H1 (cell line): ENCODE measurements around the gene UBR3. TPM values are rescaled to one million over a fixed set of nuclear protein-coding genes. Genes with fewer than 3 reads are reported as not detected.
A peak's percentile ranks its signal among the peaks of the same experiment; 100 is the strongest.

Experiments used
- CTCF ChIA-PET: fragments of 300-600 bp; sonication (Branson Sonifier 250); formaldehyde crosslinking; loops from one replicate; lab custom pipeline; 2021; ENCODE audit not compliant: partially characterized antibody; lab: Charles Lee
- POLR2A ChIA-PET: fragments of 300-600 bp; sonication (Branson Sonifier 250); formaldehyde crosslinking; loops from one replicate; lab custom pipeline; 2021; ENCODE audit warnings: inconsistent platforms; ENCODE audit not compliant: partially characterized antibody; lab: Charles Lee
- DNase-seq, 2 experiments: peaks; one replicate each; pipeline versions ENCODE4 v3.0.0 to v3.0.0-alpha.2; 2010 to 2022; ENCODE audit warnings: low spot score in 2 of 2, low read depth in 1 of 2, mixed read lengths in 1 of 2
- FAIRE-seq: peaks from 2 replicates; lab custom pipeline; 2011; peaks lifted over from hg19 to GRCh38; lab: Jason Lieb, UNC
- H2AFZ ChIP-seq: 2 replicates; pipeline ENCODE4 v1.8.1; 2012; ENCODE audit warnings: low read length, inconsistent platforms
- H2AK5ac ChIP-seq: 2 replicates; pipeline ENCODE4 v1.6.1; 2013; ENCODE audit warnings: low read depth, low read length
- H2BK120ac ChIP-seq: replicated peaks from 2 replicates; pipeline ENCODE3; 2013; ENCODE audit warnings: low read depth, low read length, inconsistent platforms
- H2BK12ac ChIP-seq: 2 replicates; pipeline ENCODE4 v1.6.1; 2013; ENCODE audit warnings: low read depth, low read length
- H2BK15ac ChIP-seq: 2 replicates; pipeline ENCODE4 v1.6.1; 2013; ENCODE audit warnings: low read length
- H2BK20ac ChIP-seq: 2 replicates; pipeline ENCODE4 v1.6.1; 2013; ENCODE audit warnings: low read length
- H2BK5ac ChIP-seq: 2 replicates; pipeline ENCODE4 v1.6.1; 2013; ENCODE audit warnings: low read depth, low read length
- H3K14ac ChIP-seq: 2 replicates; pipeline ENCODE4 v1.6.1; 2013; ENCODE audit warnings: inconsistent platforms; ENCODE audit not compliant: insufficient read length
- H3K18ac ChIP-seq: 2 replicates; pipeline ENCODE4 v1.6.1; 2013; ENCODE audit warnings: low read length; ENCODE audit errors: extremely low read depth
- H3K23ac ChIP-seq: 2 replicates; pipeline ENCODE4 v1.6.1; 2013; ENCODE audit warnings: inconsistent platforms; ENCODE audit not compliant: insufficient read length
- H3K23me2 ChIP-seq: 2 replicates; pipeline ENCODE4 v1.6.1; 2013; ENCODE audit warnings: low read depth, low read length
- H3K27ac ChIP-seq: 2 replicates; pipeline ENCODE4 v1.6.1; 2011; ENCODE audit warnings: low read depth, low read length, inconsistent platforms
- H3K27me3 ChIP-seq, 4 experiments: replicated peaks in 1 of 4; 1 replicate in 1 of 4; 2 replicates in 3 of 4; pipeline versions ENCODE4 v1.6.1 to v1.8.1; 2011 to 2013; ENCODE audit warnings: low read length in 3 of 4, mild to moderate bottlenecking in 3 of 4, inconsistent platforms in 2 of 4, mixed read lengths in 2 of 4, moderate library complexity in 1 of 4; ENCODE audit not compliant: control insufficient read depth in 3 of 4, insufficient read depth in 3 of 4; ENCODE audit errors: extremely low read depth in 1 of 4
- H3K36me3 ChIP-seq, 4 experiments: 2 replicates each; pipeline versions ENCODE4 v1.6.1 to v1.8.1; 2011 to 2013; ENCODE audit warnings: mild to moderate bottlenecking in 4 of 4, low read length in 3 of 4, moderate library complexity in 2 of 4, control low read depth in 1 of 4, inconsistent platforms in 1 of 4; ENCODE audit not compliant: insufficient read depth in 4 of 4, control insufficient read depth in 2 of 4
- H3K4ac ChIP-seq: replicated peaks from 2 replicates; pipeline ENCODE3; 2013; ENCODE audit warnings: low read length, low read depth, mixed read lengths, inconsistent platforms; ENCODE audit not compliant: insufficient read length
- H3K4me1 ChIP-seq, 4 experiments: replicated peaks in 1 of 4; 1 replicate in 1 of 4; 2 replicates in 3 of 4; pipeline versions ENCODE4 v1.6.1 to v1.8.1; 2011 to 2013; ENCODE audit warnings: low read length in 3 of 4, inconsistent platforms in 2 of 4, mixed read lengths in 1 of 4; ENCODE audit not compliant: insufficient read depth in 4 of 4, control insufficient read depth in 3 of 4
- H3K4me2 ChIP-seq, 2 experiments: 2 replicates each; pipeline versions ENCODE4 v1.6.1 to v1.8.1; 2011 to 2013; ENCODE audit warnings: low read depth in 2 of 2, low read length in 2 of 2, control low read depth in 1 of 2, inconsistent platforms in 1 of 2, mild to moderate bottlenecking in 1 of 2; ENCODE audit not compliant: insufficient read depth in 1 of 2
- H3K4me3 ChIP-seq, 4 experiments: fragments of 200-600, 300-600 bp in 1 of 4; sonication (generic), shearing (Covaris generic), sonication (Bioruptor Twin) in 1 of 4; 2 replicates each; pipeline versions ENCODE4 v1.5.1 to v1.8.1; 2011 to 2016; ENCODE audit warnings: low read length in 4 of 4, low read depth in 3 of 4, control low read depth in 2 of 4, inconsistent platforms in 2 of 4, mild to moderate bottlenecking in 2 of 4, mixed read lengths in 1 of 4, moderate library complexity in 1 of 4; ENCODE audit not compliant: insufficient read depth in 2 of 4; ENCODE audit errors: extremely low read depth in 1 of 4
- H3K56ac ChIP-seq: replicated peaks from 2 replicates; pipeline ENCODE3; 2013; ENCODE audit warnings: low read depth, mild to moderate bottlenecking, mixed read lengths, low read length, inconsistent platforms; ENCODE audit not compliant: insufficient read length
- H3K79me1 ChIP-seq: 2 replicates; pipeline ENCODE4 v1.6.1; 2013; ENCODE audit warnings: low read depth, low read length, control low read depth
- H3K79me2 ChIP-seq, 2 experiments: 2 replicates each; pipeline versions ENCODE4 v1.6.1 to v1.8.1; 2012 to 2013; ENCODE audit warnings: low read length in 2 of 2, mild to moderate bottlenecking in 2 of 2, inconsistent platforms in 1 of 2; ENCODE audit not compliant: insufficient read depth in 2 of 2, control insufficient read depth in 1 of 2
- H3K9ac ChIP-seq, 4 experiments: replicated peaks in 1 of 4; 1 replicate in 1 of 4; 2 replicates in 3 of 4; pipeline versions ENCODE4 v1.6.1 to v1.8.1; 2011 to 2013; ENCODE audit warnings: low read depth in 3 of 4, low read length in 3 of 4, control low read depth in 2 of 4, mild to moderate bottlenecking in 2 of 4, moderate library complexity in 2 of 4, inconsistent platforms in 1 of 4; ENCODE audit errors: extremely low read depth in 1 of 4
- H3K9me3 ChIP-seq, 2 experiments: 2 replicates each; pipeline versions ENCODE4 v1.6.1 to v1.8.1; 2012 to 2013; ENCODE audit warnings: mild to moderate bottlenecking in 2 of 2, moderate library complexity in 2 of 2, control low read depth in 1 of 2, inconsistent platforms in 1 of 2, low read depth in 1 of 2, low read length in 1 of 2, mixed read lengths in 1 of 2; ENCODE audit not compliant: insufficient read depth in 2 of 2
- H4K20me1 ChIP-seq, 2 experiments: replicated peaks in 1 of 2; 2 replicates each; pipeline versions ENCODE3 to v1.8.1; 2011 to 2013; ENCODE audit warnings: inconsistent platforms in 2 of 2, low read length in 2 of 2, mild to moderate bottlenecking in 1 of 2; ENCODE audit not compliant: insufficient read depth in 2 of 2, control insufficient read depth in 1 of 2
- H4K5ac ChIP-seq: 2 replicates; pipeline ENCODE4 v1.6.1; 2013; ENCODE audit warnings: low read length, low read depth, mixed read lengths, inconsistent platforms; ENCODE audit not compliant: insufficient read length
- H4K8ac ChIP-seq: 2 replicates; pipeline ENCODE4 v1.8.0; 2013; ENCODE audit warnings: mild to moderate bottlenecking, moderate library complexity, low read length, inconsistent platforms; ENCODE audit not compliant: insufficient read depth; ENCODE audit errors: extremely low read depth
- H4K91ac ChIP-seq: replicated peaks from 2 replicates; pipeline ENCODE3; 2013; ENCODE audit warnings: low read length, mixed read lengths, inconsistent platforms; ENCODE audit not compliant: insufficient read length
- ATF3 ChIP-seq: IDR thresholded peaks from 2 replicates; pipeline ENCODE4 v1.6.1; 2011; ENCODE audit warnings: low read depth, mild to moderate bottlenecking, low read length; ENCODE audit not compliant: insufficient read depth
- CREB1 ChIP-seq: IDR thresholded peaks from 2 replicates; pipeline ENCODE4 v1.6.1; 2012; ENCODE audit warnings: inconsistent platforms
- EZH2 ChIP-seq: fragments of 200-600 bp; sonication (generic); IDR thresholded peaks from 2 replicates; pipeline ENCODE4 v1.7.1; 2012; ENCODE audit warnings: low read depth, mild to moderate bottlenecking, moderate library complexity, low read length, inconsistent platforms; ENCODE audit not compliant: severe bottlenecking
- FOSL1 ChIP-seq: IDR thresholded peaks from 2 replicates; pipeline ENCODE4 v1.6.1; 2011; ENCODE audit warnings: mild to moderate bottlenecking, low read depth, low read length, moderate library complexity; ENCODE audit not compliant: insufficient read depth
- GTF2F1 ChIP-seq: IDR thresholded peaks from 2 replicates; pipeline ENCODE4 v1.6.1; 2012; ENCODE audit warnings: low read depth, low read length, improper control_type of control experiment, borderline replicate concordance
- MAFK ChIP-seq: IDR thresholded peaks from 2 replicates; pipeline ENCODE4 v1.6.1; 2012; ENCODE audit warnings: low read depth, mild to moderate bottlenecking, improper control_type of control experiment, low read length
- RAD21 ChIP-seq, 2 experiments: IDR thresholded peaks in 1 of 2; conservative IDR thresholded peaks in 1 of 2; 2 replicates each; pipeline ENCODE4 v1.6.1; 2011; ENCODE audit warnings: low read depth in 2 of 2, low read length in 2 of 2, improper control_type of control experiment in 1 of 2, inconsistent platforms in 1 of 2, mild to moderate bottlenecking in 1 of 2, moderate library complexity in 1 of 2
- RFX5 ChIP-seq: IDR thresholded peaks from 2 replicates; pipeline ENCODE4 v1.6.1; 2011; ENCODE audit warnings: low read depth, low read length, improper control_type of control experiment, borderline replicate concordance
- SAP30 ChIP-seq: fragments of 300-600 bp; sonication (generic); IDR thresholded peaks from 2 replicates; pipeline ENCODE4 v1.7.1; 2012; ENCODE audit warnings: low read length, moderate library complexity, mild to moderate bottlenecking, inconsistent platforms; ENCODE audit not compliant: insufficient read depth, insufficient replicate concordance
- SIN3A ChIP-seq, 2 experiments: IDR thresholded peaks in 1 of 2; conservative IDR thresholded peaks in 1 of 2; 2 replicates each; pipeline ENCODE4 v1.6.1; 2011 to 2012; ENCODE audit warnings: low read length in 2 of 2, improper control_type of control experiment in 1 of 2, low read depth in 1 of 2, mild to moderate bottlenecking in 1 of 2
- TAF1 ChIP-seq: IDR thresholded peaks from 2 replicates; pipeline ENCODE4 v1.6.1; 2011; ENCODE audit warnings: mild to moderate bottlenecking, low read depth, low read length
- TBP ChIP-seq: IDR thresholded peaks from 2 replicates; pipeline ENCODE4 v1.6.1; 2011; ENCODE audit warnings: low read depth, low read length, improper control_type of control experiment
- YY1 ChIP-seq: IDR thresholded peaks from 2 replicates; pipeline ENCODE4 v1.6.1; 2011; ENCODE audit warnings: low read depth, mild to moderate bottlenecking, low read length
- polyA plus RNA-seq, 7 experiments: library from polyadenylated mRNA; depleted of rRNA in 3 of 7; stranded (reverse) in 5 of 7; unstranded in 2 of 7; fragments of >200 nt in 5 of 7; fragments of 200-250 nt in 2 of 7; gene quantifications; 1 replicate in 5 of 7; 2 replicates in 1 of 7; 4 replicates in 1 of 7; pipeline versions ENCODE4 v1.2.1 to v1.2.3, GENCODE V29; 2011 to 2013; ENCODE audit warnings: missing spikeins in 2 of 7, mixed read lengths in 2 of 7
- total RNA-seq: library from RNA; stranded (reverse); fragmentation: NEBNext Ultra II Directional; extraction: Animal tissue kit (Norgen Biotek cat#: 25700); gene quantifications from 2 replicates; pipeline ENCODE4 v1.2.1, GENCODE V29; 2021

The UBR3 gene
- total and polyA plus RNA-seq, 2 of the 8 experiments (the other 6 are each of a cell fraction or from before 2014, with no cell fraction given) = 3.7 to 17.7 TPM

GRCh38 chr2:169955940-169956339, 128.7 kb downstream of the UBR3 start:
- no peaks in the 10 kb centered on the region for H3K79me1 ChIP-seq
- no peak overlapping the region for H2BK5ac ChIP-seq
- H3K27ac ChIP-seq = no peak overlapping the region
- H2BK12ac ChIP-seq = no peak overlapping the region
- H3K79me2 ChIP-seq = no peaks in the 10 kb centered on the region
- no peak overlapping the region for H3K4ac ChIP-seq
- no peaks in the 10 kb centered on the region for H3K4me1 ChIP-seq
- no peak overlapping the region for H2BK120ac ChIP-seq
- TF ChIP-seq YY1 (no peak), EZH2 (no peak), RFX5 (no peak), ATF3 (no peak), TAF1 (no peak), RAD21 (IDR thresholded peaks at IDR 0.05 in 1 of 2, conservative IDR thresholded peaks at IDR 0.05 in 1 of 2; ENCODE audit: low read depth in 2 of 2, low read length in 2 of 2) (no peak), CREB1 (no peak), SIN3A (conservative IDR thresholded peaks at IDR 0.05 in 1 of 2, IDR thresholded peaks at IDR 0.05 in 1 of 2; ENCODE audit: low read depth in 1 of 2, low read length in 2 of 2) (no peak), FOSL1 (no peak), TBP (no peak), GTF2F1 (no peak), SAP30 (no peak), MAFK (no peak)
- H4K8ac ChIP-seq = no peak overlapping the region
- no peaks in the 10 kb centered on the region for H4K20me1 ChIP-seq
- no peak overlapping the region for H2BK15ac ChIP-seq
- no peaks in the 10 kb centered on the region for H3K23me2 ChIP-seq
- no peak overlapping the region for H3K9ac ChIP-seq
- H2AFZ ChIP-seq = no peak overlapping the region
- no peak overlapping the region for H3K14ac ChIP-seq
- DNase-seq = no peak
- H3K56ac ChIP-seq = peak overlapping the region; percentile 12
- H3K9me3 ChIP-seq = no peaks in the 10 kb centered on the region
- no peak overlapping the region for H2AK5ac ChIP-seq
- no peak overlapping the region for H4K91ac ChIP-seq
- no peak overlapping the region for H3K4me3 ChIP-seq
- H4K5ac ChIP-seq = no peak overlapping the region
- CTCF ChIA-PET = no interaction called here
- no peak overlapping the region for H3K23ac ChIP-seq
- H3K18ac ChIP-seq = no peak overlapping the region
- H3K27me3 ChIP-seq = no peaks in the 10 kb centered on the region
- POLR2A ChIA-PET = no interaction called here
- no peak overlapping the region for H2BK20ac ChIP-seq
- peaks cover 0 to 4% (median 0%) of the 10 kb centered on the region in 4 experiments; a peak in 1 of 8 replicates for H3K36me3 ChIP-seq
- no peak overlapping the region for H3K4me2 ChIP-seq
- no peak for FAIRE-seq
